Endothelial cell of umbilical vein (primary cell): ENCODE measurements around the gene BRPF1. TPM values are rescaled to one million over a fixed set of nuclear protein-coding genes. Genes with fewer than 3 reads are reported as not detected.

Source experiments
- BruUV-seq: library from RNA; stranded (reverse); fragments of 400-500 nt; replicated peaks from 2 replicates; lab custom pipeline; 2021; lab: Mats Ljungman, UMichigan
- CTCF ChIA-PET: fragments of 300-600, 350-600 bp; sonication (Branson Sonifier 250); formaldehyde crosslinking; loops from one replicate; lab custom pipeline; 2021; ENCODE audit warnings: antibody characterized with exemption, inconsistent platforms; lab: Charles Lee
- POLR2A ChIA-PET: fragments of 300-600, 350-600 bp; sonication (Branson Sonifier 250); formaldehyde crosslinking; loops from one replicate; lab custom pipeline; 2021; ENCODE audit warnings: antibody characterized with exemption, inconsistent platforms; lab: Charles Lee
- DNase-seq: peaks from one replicate; pipeline ENCODE4 v3.0.0-alpha.2; 2011; ENCODE audit warnings: low read depth, low spot score
- FAIRE-seq: peaks from 2 replicates; lab custom pipeline; 2011; peaks lifted over from hg19 to GRCh38; lab: Jason Lieb, UNC
- H2AFZ ChIP-seq: 2 replicates; pipeline ENCODE4 v1.6.0; 2012; ENCODE audit warnings: low read depth, low read length, control low read depth, inconsistent platforms
- H3K27ac ChIP-seq: 2 replicates; pipeline ENCODE4 v1.5.1; 2011; ENCODE audit warnings: low read depth, mild to moderate bottlenecking, control low read depth, low read length, moderate library complexity; ENCODE audit not compliant: insufficient read depth
- H3K27me3 ChIP-seq, 2 experiments: 2 replicates each; pipeline versions ENCODE4 v1.6.0 to v1.6.1; 2011; ENCODE audit warnings: low read length in 2 of 2, mixed read lengths in 1 of 2; ENCODE audit not compliant: control insufficient read depth in 2 of 2, insufficient read depth in 2 of 2
- H3K36me3 ChIP-seq, 2 experiments: 2 replicates in 1 of 2; 3 replicates in 1 of 2; pipeline ENCODE4 v1.5.1; 2011; ENCODE audit warnings: low read length in 2 of 2, mild to moderate bottlenecking in 1 of 2, moderate library complexity in 1 of 2; ENCODE audit not compliant: control insufficient read depth in 2 of 2, insufficient read depth in 2 of 2; ENCODE audit errors: extremely low read depth in 1 of 2
- H3K4me1 ChIP-seq: 3 replicates; pipeline ENCODE4 v1.5.1; 2011; ENCODE audit warnings: mild to moderate bottlenecking, low read length; ENCODE audit not compliant: control insufficient read depth, insufficient read depth; ENCODE audit errors: extremely low read depth
- H3K4me2 ChIP-seq: 2 replicates; pipeline ENCODE4 v1.6.1; 2011; ENCODE audit warnings: low read length, control low read depth, mixed read lengths; ENCODE audit not compliant: insufficient read depth
- H3K4me3 ChIP-seq, 3 experiments: fragments of 200-600 bp in 1 of 3; sonication (generic), shearing (Covaris generic) in 1 of 3; replicated peaks in 1 of 3; 2 replicates each; pipeline ENCODE4 v1.5.1; 2011 to 2016; ENCODE audit warnings: control low read depth in 3 of 3, low read length in 3 of 3, mild to moderate bottlenecking in 2 of 3, inconsistent platforms in 1 of 3, low read depth in 1 of 3, moderate library complexity in 1 of 3; ENCODE audit not compliant: insufficient read depth in 1 of 3
- H3K79me2 ChIP-seq: 2 replicates; pipeline ENCODE4 v1.6.0; 2012; ENCODE audit warnings: low read length, inconsistent platforms; ENCODE audit not compliant: control insufficient read depth, insufficient read depth
- H3K9ac ChIP-seq: replicated peaks from 2 replicates; pipeline ENCODE3; 2011; ENCODE audit warnings: low read length, control low read depth; ENCODE audit not compliant: insufficient read depth; ENCODE audit errors: extremely low read depth
- H3K9me1 ChIP-seq: replicated peaks from 3 replicates; pipeline ENCODE4 v1.6.0; 2011; ENCODE audit warnings: mild to moderate bottlenecking, low read length; ENCODE audit not compliant: control insufficient read depth, insufficient read depth; ENCODE audit errors: extremely low read depth
- H3K9me3 ChIP-seq: replicated peaks from 2 replicates; pipeline ENCODE4 v1.5.1; 2012; ENCODE audit warnings: low read length, inconsistent platforms; ENCODE audit not compliant: control insufficient read depth, insufficient read depth
- H4K20me1 ChIP-seq: replicated peaks from 2 replicates; pipeline ENCODE3; 2011; ENCODE audit warnings: mild to moderate bottlenecking, low read length; ENCODE audit not compliant: control insufficient read depth, insufficient read depth; ENCODE audit errors: extremely low read depth
- EZH2 ChIP-seq: IDR thresholded peaks from 2 replicates; pipeline ENCODE4 v1.6.1; 2012; ENCODE audit warnings: borderline replicate concordance, low read depth, mild to moderate bottlenecking, moderate library complexity, low read length, inconsistent platforms; ENCODE audit not compliant: severe bottlenecking
- FOS ChIP-seq: IDR thresholded peaks from 2 replicates; pipeline ENCODE4 v1.6.1; 2011; ENCODE audit warnings: mild to moderate bottlenecking, low read length, moderate library complexity, borderline replicate concordance; ENCODE audit not compliant: insufficient read depth
- GATA2 ChIP-seq: IDR thresholded peaks from 2 replicates; pipeline ENCODE4 v1.7.0; 2011; ENCODE audit warnings: low read depth, mild to moderate bottlenecking, moderate library complexity, mixed read lengths, low read length; ENCODE audit not compliant: insufficient read length, insufficient read depth
- JUN ChIP-seq: IDR thresholded peaks from 2 replicates; pipeline ENCODE4 v1.6.1; 2011; ENCODE audit warnings: borderline replicate concordance, low read depth; ENCODE audit not compliant: insufficient read length, insufficient read depth
- MAX ChIP-seq: IDR thresholded peaks from 2 replicates; pipeline ENCODE4 v1.6.1; 2011; ENCODE audit not compliant: insufficient read depth, insufficient read length
- MYC ChIP-seq: IDR thresholded peaks from one replicate; pipeline ENCODE4 v1.6.1; 2011; ENCODE audit warnings: mild to moderate bottlenecking, low read depth, low read length
- POLR2A ChIP-seq: IDR thresholded peaks from 2 replicates; pipeline ENCODE4 v1.6.1; 2012; ENCODE audit warnings: low read depth, mild to moderate bottlenecking, control low read depth, low read length
- POLR2AphosphoS5 ChIP-seq: IDR thresholded peaks from 2 replicates; pipeline ENCODE4 v1.6.1; 2012; ENCODE audit warnings: low read depth, mild to moderate bottlenecking, control low read depth, low read length, moderate library complexity; ENCODE audit not compliant: insufficient read depth
- dilution Hi-C: fragments of 300-500 bp; cut with MboI; formaldehyde crosslinking; loops from one replicate; pipeline ENCODE4 v1.15.0; 2019; ENCODE audit warnings: low sequenced_read_pairs; ENCODE audit not compliant: extremely low pct_ligation_motif_present
- intact Hi-C: fragments of 100-400 bp; cut with micrococcal nuclease; formaldehyde crosslinking; loops from one replicate; pipeline ENCODE4 v1.10.0; 2022
- polyA plus RNA-seq, 4 experiments: library from polyadenylated mRNA; depleted of rRNA in 3 of 4; stranded (reverse) in 3 of 4; unstranded in 1 of 4; fragments of >200 nt; gene quantifications; 2 replicates each; pipeline versions ENCODE4 v1.2.1 to v1.2.3, GENCODE V29; 2011 to 2012; ENCODE audit warnings: missing spikeins in 1 of 4
- total RNA-seq: library from RNA; stranded (reverse); gene quantifications from 2 replicates; pipeline ENCODE4 v1.2.3, GENCODE V29; 2021
- TF ChIP-seq, protein P1 (sequence below), 2 donors: IDR thresholded peaks; 1 replicate in 1 of 2; 2 replicates in 1 of 2; pipeline ENCODE4 v1.5.1; 2011; ENCODE audit warnings: low read length in 2 of 2, mild to moderate bottlenecking in 2 of 2, moderate library complexity in 2 of 2, control low read depth in 1 of 2, inconsistent platforms in 1 of 2, low read depth in 1 of 2; ENCODE audit not compliant: insufficient read depth in 1 of 2; ENCODE audit errors: extremely low read depth in 1 of 2

BRPF1 gene
- total and polyA plus RNA-seq, 2 donors (not counting 3 experiments of a cell fraction or from before 2014, with no cell fraction given), result 12.5 to 26.2 TPM

GRCh38 chr3:9768141-9768775 lies 36.7 kb downstream of the BRPF1 start:
- peaks cover 18% of the 10 kb centered on the region for H3K4me1 ChIP-seq
- H3K4me2 ChIP-seq, result no peak overlapping the region
- DNase-seq (no peak), FAIRE-seq (no peak)
- no peak for TF ChIP-seq EZH2
- no peak for TF ChIP-seq FOS
- TF ChIP-seq JUN, result no peak
- TF ChIP-seq MAX, result no peak
- TF ChIP-seq MYC, result no peak
- TF ChIP-seq POLR2AphosphoS5, result no peak
- TF ChIP-seq, protein P1, sequence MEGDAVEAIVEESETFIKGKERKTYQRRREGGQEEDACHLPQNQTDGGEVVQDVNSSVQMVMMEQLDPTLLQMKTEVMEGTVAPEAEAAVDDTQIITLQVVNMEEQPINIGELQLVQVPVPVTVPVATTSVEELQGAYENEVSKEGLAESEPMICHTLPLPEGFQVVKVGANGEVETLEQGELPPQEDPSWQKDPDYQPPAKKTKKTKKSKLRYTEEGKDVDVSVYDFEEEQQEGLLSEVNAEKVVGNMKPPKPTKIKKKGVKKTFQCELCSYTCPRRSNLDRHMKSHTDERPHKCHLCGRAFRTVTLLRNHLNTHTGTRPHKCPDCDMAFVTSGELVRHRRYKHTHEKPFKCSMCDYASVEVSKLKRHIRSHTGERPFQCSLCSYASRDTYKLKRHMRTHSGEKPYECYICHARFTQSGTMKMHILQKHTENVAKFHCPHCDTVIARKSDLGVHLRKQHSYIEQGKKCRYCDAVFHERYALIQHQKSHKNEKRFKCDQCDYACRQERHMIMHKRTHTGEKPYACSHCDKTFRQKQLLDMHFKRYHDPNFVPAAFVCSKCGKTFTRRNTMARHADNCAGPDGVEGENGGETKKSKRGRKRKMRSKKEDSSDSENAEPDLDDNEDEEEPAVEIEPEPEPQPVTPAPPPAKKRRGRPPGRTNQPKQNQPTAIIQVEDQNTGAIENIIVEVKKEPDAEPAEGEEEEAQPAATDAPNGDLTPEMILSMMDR (IDR thresholded peaks at IDR 0.05; ENCODE audit: extremely low read depth in 1 of 2, insufficient read depth in 1 of 2, low read depth in 1 of 2, low read length in 2 of 2), result no peak
- TF ChIP-seq POLR2A, result no peak
- no peak for TF ChIP-seq GATA2
- no peak overlapping the region for H3K4me3 ChIP-seq
- CTCF ChIA-PET, result interaction anchor here (1.6 kb wide), 1 partner anchor 13 kb away, joined by 5 read pairs; no protein-coding TSS in a partner anchor
- no peaks in the 10 kb centered on the region for H3K27me3 ChIP-seq
- dilution Hi-C loops (no loop called here), intact Hi-C loops (no loop called here)
- H2AFZ ChIP-seq, result no peak overlapping the region
- no peak overlapping the region for H3K27ac ChIP-seq
- BruUV-seq, result no TSS peak
- peaks cover 6% of the 10 kb centered on the region for H3K79me2 ChIP-seq
- no peaks in the 10 kb centered on the region for H3K9me3 ChIP-seq
- H3K36me3 ChIP-seq, result peaks cover 0 to 2% of the 10 kb centered on the region in 2 experiments
- POLR2A ChIA-PET, result no interaction called here
- H3K9ac ChIP-seq, result no peak overlapping the region
- no peaks in the 10 kb centered on the region for H3K9me1 ChIP-seq
- no peaks in the 10 kb centered on the region for H4K20me1 ChIP-seq
